HEK293 (cell line): ENCODE data around the gene LMO7.

Experiments
- CTCF ChIA-PET: fragments of 350-600 bp; formaldehyde crosslinking; extraction: SDS; loops from one replicate; lab custom pipeline; 2021; ENCODE audit warnings: antibody characterized with exemption; lab: Yijun Ruan, JAX
- POLR2A ChIA-PET: fragments of 300-600 bp; formaldehyde crosslinking; extraction: SDS; loops from one replicate; lab custom pipeline; 2020; ENCODE audit warnings: antibody characterized with exemption, inconsistent platforms; lab: Yijun Ruan, JAX
- H3K27ac ChIP-seq: fragments of 200-500 bp; sonication (Bioruptor generic); 2 replicates; pipeline ENCODE4 v1.5.1; 2014; ENCODE audit warnings: low read depth, low read length, control low read depth, inconsistent platforms; ENCODE audit errors: extremely low read depth
- H3K36me3 ChIP-seq, 2 experiments: fragments of 200-500 bp in 1 of 2; sonication (Bioruptor generic) in 1 of 2; 1 replicate in 1 of 2; 2 replicates in 1 of 2; pipeline ENCODE4 v1.5.1; 2014 to 2017; ENCODE audit warnings: inconsistent platforms in 2 of 2, low read length in 2 of 2; ENCODE audit not compliant: control insufficient read depth in 2 of 2, insufficient read depth in 1 of 2
- H3K4me1 ChIP-seq: fragments of 200-500 bp; sonication (Bioruptor generic); 2 replicates; pipeline ENCODE4 v1.5.1; 2014; ENCODE audit warnings: mild to moderate bottlenecking, low read length, inconsistent platforms; ENCODE audit not compliant: control insufficient read depth, insufficient read depth
- H3K4me3 ChIP-seq: 2 replicates; pipeline ENCODE4 v1.5.1; 2011; ENCODE audit warnings: low read depth, mild to moderate bottlenecking, control low read depth, low read length, moderate library complexity
- H3K9me3 ChIP-seq: fragments of 200-500 bp; sonication (Bioruptor generic); 2 replicates; pipeline ENCODE4 v1.5.1; 2014; ENCODE audit warnings: low read depth, low read length, inconsistent platforms; ENCODE audit not compliant: control insufficient read depth, insufficient read depth
- BCL11A ChIP-seq: fragments of 450-650 bp; formaldehyde crosslinking; IDR thresholded peaks from 2 replicates; pipeline ENCODE4 v1.5.1; 2016; ENCODE audit warnings: low read depth, missing biosample characterization, missing genetic modification characterization
- EGR2 ChIP-seq: fragments of 450-650 bp; formaldehyde crosslinking; IDR thresholded peaks from 2 replicates; pipeline ENCODE4 v1.5.1; 2016; ENCODE audit warnings: low read depth, missing biosample characterization, missing genetic modification characterization
- KLF16 ChIP-seq: fragments of 450-650 bp; formaldehyde crosslinking; IDR thresholded peaks from 2 replicates; pipeline ENCODE4 v1.5.1; 2017; ENCODE audit warnings: missing biosample characterization, missing genetic modification characterization
- TRIM28 ChIP-seq: IDR thresholded peaks from 2 replicates; pipeline ENCODE4 v1.6.1; 2011; ENCODE audit warnings: low read length, control low read depth, borderline replicate concordance
- YY1 ChIP-seq: fragments of 450-650 bp; formaldehyde crosslinking; IDR thresholded peaks from 2 replicates; pipeline ENCODE4 v1.5.1; 2018; ENCODE audit warnings: missing biosample characterization, missing genetic modification characterization
- ZFP69B ChIP-seq: fragments of 450-650 bp; formaldehyde crosslinking; IDR thresholded peaks from 2 replicates; pipeline ENCODE4 v1.5.1; 2016; ENCODE audit warnings: missing biosample characterization, missing genetic modification characterization
- ZIC2 ChIP-seq: fragments of 450-650 bp; formaldehyde crosslinking; IDR thresholded peaks from 2 replicates; pipeline ENCODE4 v1.5.1; 2016; ENCODE audit warnings: missing biosample characterization, missing genetic modification characterization
- ZNF2 ChIP-seq: fragments of 450-650 bp; formaldehyde crosslinking; IDR thresholded peaks from 2 replicates; pipeline ENCODE4 v1.5.1; 2016; ENCODE audit warnings: missing biosample characterization, missing genetic modification characterization
- ZNF274 ChIP-seq, 2 experiments: fragments of 200-500 bp in 1 of 2; fragments of 450-650 bp in 1 of 2; sonication (Bioruptor generic) in 1 of 2; formaldehyde crosslinking in 1 of 2; IDR thresholded peaks; 2 replicates each; pipeline versions ENCODE4 v1.5.1 to v1.6.1; 2014 to 2016; ENCODE audit warnings: borderline replicate concordance in 1 of 2, inconsistent platforms in 1 of 2, low read length in 1 of 2, missing biosample characterization in 1 of 2, missing genetic modification characterization in 1 of 2
- ZNF341 ChIP-seq: fragments of 450-650 bp; formaldehyde crosslinking; IDR thresholded peaks from 2 replicates; pipeline ENCODE4; 2016; ENCODE audit warnings: low read depth, missing biosample characterization, missing genetic modification characterization
- ZNF473 ChIP-seq: fragments of 450-650 bp; formaldehyde crosslinking; IDR thresholded peaks from 2 replicates; pipeline ENCODE4 v1.5.1; 2017; ENCODE audit warnings: missing biosample characterization, missing genetic modification characterization
- ZNF48 ChIP-seq: fragments of 450-650 bp; formaldehyde crosslinking; IDR thresholded peaks from 2 replicates; pipeline ENCODE4 v1.5.1; 2016; ENCODE audit warnings: missing biosample characterization, missing genetic modification characterization
- ZNF548 ChIP-seq: fragments of 450-650 bp; formaldehyde crosslinking; IDR thresholded peaks from 2 replicates; pipeline ENCODE4 v1.5.1; 2016; ENCODE audit warnings: missing biosample characterization, missing genetic modification characterization
- ZNF585B ChIP-seq: fragments of 450-650 bp; formaldehyde crosslinking; IDR thresholded peaks from 2 replicates; pipeline ENCODE4 v1.5.1; 2016; ENCODE audit warnings: missing biosample characterization, missing genetic modification characterization
- ZNF626 ChIP-seq: fragments of 450-650 bp; sonication (Bioruptor Pico); formaldehyde crosslinking; IDR thresholded peaks from 2 replicates; pipeline ENCODE4 v1.5.1; 2018; ENCODE audit warnings: missing biosample characterization, missing genetic modification characterization, inconsistent platforms
- ZNF629 ChIP-seq: fragments of 450-650 bp; formaldehyde crosslinking; IDR thresholded peaks from 2 replicates; pipeline ENCODE4 v1.5.1; 2017; ENCODE audit warnings: missing biosample characterization, missing genetic modification characterization
- ZNF660 ChIP-seq: fragments of 450-650 bp; IDR thresholded peaks from 2 replicates; pipeline ENCODE4 v1.5.1; 2018; ENCODE audit warnings: missing biosample characterization, mild to moderate bottlenecking, missing genetic modification characterization
- ZNF747 ChIP-seq: fragments of 450-650 bp; formaldehyde crosslinking; IDR thresholded peaks from 2 replicates; pipeline ENCODE4 v1.5.1; 2016; ENCODE audit warnings: missing biosample characterization, missing genetic modification characterization
- ZNF830 ChIP-seq: fragments of 450-650 bp; IDR thresholded peaks from 2 replicates; pipeline ENCODE4 v1.5.0; 2018; ENCODE audit warnings: missing biosample characterization, missing genetic modification characterization, low read depth, mild to moderate bottlenecking, moderate library complexity
- ZSCAN18 ChIP-seq: fragments of 450-650 bp; formaldehyde crosslinking; IDR thresholded peaks from 2 replicates; pipeline ENCODE4 v1.5.1; 2016; ENCODE audit warnings: missing biosample characterization, missing genetic modification characterization
- ZSCAN23 ChIP-seq: fragments of 450-650 bp; formaldehyde crosslinking; IDR thresholded peaks from 2 replicates; pipeline ENCODE4 v1.5.1; 2016; ENCODE audit warnings: missing biosample characterization, missing genetic modification characterization
- TF ChIP-seq, protein P1 (sequence below): fragments of 450-650 bp; formaldehyde crosslinking; IDR thresholded peaks from 2 replicates; pipeline ENCODE4 v1.5.1; 2016; ENCODE audit warnings: missing biosample characterization, missing genetic modification characterization
- TF ChIP-seq, protein P2 (sequence below): fragments of 450-650 bp; formaldehyde crosslinking; IDR thresholded peaks from 2 replicates; pipeline ENCODE4 v1.5.1; 2016; ENCODE audit warnings: missing biosample characterization, missing genetic modification characterization
- TF ChIP-seq, protein P3 (sequence below): fragments of 450-650 bp; formaldehyde crosslinking; IDR thresholded peaks from 2 replicates; pipeline ENCODE4 v1.5.1; 2016; ENCODE audit warnings: missing biosample characterization, missing genetic modification characterization
- TF ChIP-seq, protein P4 (sequence below): fragments of 450-650 bp; formaldehyde crosslinking; conservative IDR thresholded peaks from 2 replicates; pipeline ENCODE4 v1.5.1; 2016; ENCODE audit warnings: low read depth, missing biosample characterization, missing genetic modification characterization
- TF ChIP-seq, protein P5 (sequence below): fragments of 450-650 bp; formaldehyde crosslinking; IDR thresholded peaks from 2 replicates; pipeline ENCODE4 v1.5.1; 2016; ENCODE audit warnings: missing biosample characterization, missing genetic modification characterization

Gene LMO7

GRCh38 chr13:75860935-75861334, 224.8 kb downstream of the LMO7 start:
- peaks cover 0 to 3% of the 10 kb centered on the region in 2 experiments; a peak in 1 of 3 replicates for H3K36me3 ChIP-seq
- H3K4me1 ChIP-seq, result no peaks in the 10 kb centered on the region
- H3K27ac ChIP-seq, result no peak overlapping the region
- CTCF ChIA-PET, result interaction anchor here (1.9 kb wide), 1 partner anchor 9 kb away, joined by 8 read pairs; no protein-coding TSS in a partner anchor
- H3K4me3 ChIP-seq, result no peak overlapping the region
- TF ChIP-seq, protein P1, sequence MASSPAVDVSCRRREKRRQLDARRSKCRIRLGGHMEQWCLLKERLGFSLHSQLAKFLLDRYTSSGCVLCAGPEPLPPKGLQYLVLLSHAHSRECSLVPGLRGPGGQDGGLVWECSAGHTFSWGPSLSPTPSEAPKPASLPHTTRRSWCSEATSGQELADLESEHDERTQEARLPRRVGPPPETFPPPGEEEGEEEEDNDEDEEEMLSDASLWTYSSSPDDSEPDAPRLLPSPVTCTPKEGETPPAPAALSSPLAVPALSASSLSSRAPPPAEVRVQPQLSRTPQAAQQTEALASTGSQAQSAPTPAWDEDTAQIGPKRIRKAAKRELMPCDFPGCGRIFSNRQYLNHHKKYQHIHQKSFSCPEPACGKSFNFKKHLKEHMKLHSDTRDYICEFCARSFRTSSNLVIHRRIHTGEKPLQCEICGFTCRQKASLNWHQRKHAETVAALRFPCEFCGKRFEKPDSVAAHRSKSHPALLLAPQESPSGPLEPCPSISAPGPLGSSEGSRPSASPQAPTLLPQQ (tag by site-specific recombination), result no peak
- no peak for TF ChIP-seq ZNF473 (tag by site-specific recombination)
- TF ChIP-seq ZSCAN18 (tag by site-specific recombination), result no peak
- TF ChIP-seq ZNF747 (tag by site-specific recombination), result no peak
- TF ChIP-seq ZNF2 (tag by site-specific recombination), result no peak
- no peak for TF ChIP-seq ZSCAN23 (tag by site-specific recombination)
- no peak for TF ChIP-seq BCL11A (tag by site-specific recombination)
- no peak for TF ChIP-seq ZNF585B
- no peak for TF ChIP-seq ZNF629 (tag by site-specific recombination)
- TF ChIP-seq ZNF274 (IDR thresholded peaks at IDR 0.05; ENCODE audit: low read length), result no peak
- no peak for TF ChIP-seq ZNF274 (tag by site-specific recombination; IDR thresholded peaks at IDR 0.05; ENCODE audit: borderline replicate concordance)
- no peak for TF ChIP-seq ZNF626
- TF ChIP-seq, protein P2, sequence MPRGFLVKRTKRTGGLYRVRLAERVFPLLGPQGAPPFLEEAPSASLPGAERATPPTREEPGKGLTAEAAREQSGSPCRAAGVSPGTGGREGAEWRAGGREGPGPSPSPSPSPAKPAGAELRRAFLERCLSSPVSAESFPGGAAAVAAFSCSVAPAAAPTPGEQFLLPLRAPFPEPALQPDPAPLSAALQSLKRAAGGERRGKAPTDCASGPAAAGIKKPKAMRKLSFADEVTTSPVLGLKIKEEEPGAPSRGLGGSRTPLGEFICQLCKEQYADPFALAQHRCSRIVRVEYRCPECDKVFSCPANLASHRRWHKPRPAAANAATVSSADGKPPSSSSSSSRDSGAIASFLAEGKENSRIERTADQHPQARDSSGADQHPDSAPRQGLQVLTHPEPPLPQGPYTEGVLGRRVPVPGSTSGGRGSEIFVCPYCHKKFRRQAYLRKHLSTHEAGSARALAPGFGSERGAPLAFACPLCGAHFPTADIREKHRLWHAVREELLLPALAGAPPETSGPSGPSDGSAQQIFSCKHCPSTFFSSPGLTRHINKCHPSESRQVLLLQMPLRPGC, result no peak
- TF ChIP-seq, all 188 proteins: peak for 0
- POLR2A ChIA-PET, result no interaction called here
- no peaks in the 10 kb centered on the region for H3K9me3 ChIP-seq

DNA sequence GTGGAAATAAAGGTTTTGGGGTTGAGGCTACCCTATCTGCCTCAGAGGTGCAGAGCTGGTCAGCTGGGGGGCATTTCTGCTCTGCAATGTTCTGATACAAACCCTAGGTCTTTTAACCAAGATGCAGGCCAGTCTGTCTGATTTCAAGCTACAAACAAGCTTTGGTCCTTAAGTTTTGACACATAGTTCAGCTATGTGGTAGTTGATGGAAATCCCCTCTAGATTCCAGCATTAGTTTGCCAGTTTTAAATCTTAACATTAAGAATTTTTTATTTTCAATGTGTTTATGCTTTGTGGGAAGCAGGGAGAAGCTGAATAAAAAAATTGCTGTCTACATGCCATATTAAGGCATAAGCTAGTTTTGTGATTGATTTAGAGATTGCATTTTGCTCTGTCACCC, 225.7 kb downstream of the LMO7 start:
- POLR2A ChIA-PET, result no interaction called here
- Histone ChIP-seq H3K36me3 (no peaks in the 10 kb centered on the region), H3K27ac (no peak overlapping the region), H3K4me3 (no peak overlapping the region), H3K9me3 (no peaks in the 10 kb centered on the region), H3K4me1 (no peaks in the 10 kb centered on the region)
- CTCF ChIA-PET, result interaction anchor here (0.8 to 1.9 kb wide), 4 partner anchors 8 to 1042 kb away, joined by 3 to 8 read pairs (median 3); no protein-coding TSS in a partner anchor
- TF ChIP-seq YY1 (tag by site-specific recombination) (no peak), KLF16 (tag by site-specific recombination) (no peak), ZNF660 (no peak), TRIM28 (no peak), ZNF548 (tag by site-specific recombination) (no peak), ZNF341 (tag by site-specific recombination) (no peak), ZIC2 (tag by site-specific recombination) (no peak), ZNF48 (tag by site-specific recombination) (no peak), ZNF830 (tag by site-specific recombination) (no peak), ZFP69B (tag by site-specific recombination) (no peak), EGR2 (tag by site-specific recombination) (no peak)
- TF ChIP-seq, protein P3, sequence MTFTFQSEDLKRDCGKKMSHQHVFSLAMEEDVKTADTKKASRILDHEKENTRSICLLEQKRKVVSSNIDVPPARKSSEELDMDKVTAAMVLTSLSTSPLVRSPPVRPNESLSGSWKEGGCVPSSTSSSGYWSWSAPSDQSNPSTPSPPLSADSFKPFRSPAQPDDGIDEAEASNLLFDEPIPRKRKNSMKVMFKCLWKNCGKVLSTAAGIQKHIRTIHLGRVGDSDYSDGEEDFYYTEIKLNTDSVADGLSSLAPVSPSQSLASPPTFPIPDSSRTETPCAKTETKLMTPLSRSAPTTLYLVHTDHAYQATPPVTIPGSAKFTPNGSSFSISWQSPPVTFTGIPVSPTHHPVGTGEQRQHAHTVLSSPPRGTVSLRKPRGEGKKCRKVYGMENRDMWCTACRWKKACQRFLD, result no peak
- TF ChIP-seq, protein P4, sequence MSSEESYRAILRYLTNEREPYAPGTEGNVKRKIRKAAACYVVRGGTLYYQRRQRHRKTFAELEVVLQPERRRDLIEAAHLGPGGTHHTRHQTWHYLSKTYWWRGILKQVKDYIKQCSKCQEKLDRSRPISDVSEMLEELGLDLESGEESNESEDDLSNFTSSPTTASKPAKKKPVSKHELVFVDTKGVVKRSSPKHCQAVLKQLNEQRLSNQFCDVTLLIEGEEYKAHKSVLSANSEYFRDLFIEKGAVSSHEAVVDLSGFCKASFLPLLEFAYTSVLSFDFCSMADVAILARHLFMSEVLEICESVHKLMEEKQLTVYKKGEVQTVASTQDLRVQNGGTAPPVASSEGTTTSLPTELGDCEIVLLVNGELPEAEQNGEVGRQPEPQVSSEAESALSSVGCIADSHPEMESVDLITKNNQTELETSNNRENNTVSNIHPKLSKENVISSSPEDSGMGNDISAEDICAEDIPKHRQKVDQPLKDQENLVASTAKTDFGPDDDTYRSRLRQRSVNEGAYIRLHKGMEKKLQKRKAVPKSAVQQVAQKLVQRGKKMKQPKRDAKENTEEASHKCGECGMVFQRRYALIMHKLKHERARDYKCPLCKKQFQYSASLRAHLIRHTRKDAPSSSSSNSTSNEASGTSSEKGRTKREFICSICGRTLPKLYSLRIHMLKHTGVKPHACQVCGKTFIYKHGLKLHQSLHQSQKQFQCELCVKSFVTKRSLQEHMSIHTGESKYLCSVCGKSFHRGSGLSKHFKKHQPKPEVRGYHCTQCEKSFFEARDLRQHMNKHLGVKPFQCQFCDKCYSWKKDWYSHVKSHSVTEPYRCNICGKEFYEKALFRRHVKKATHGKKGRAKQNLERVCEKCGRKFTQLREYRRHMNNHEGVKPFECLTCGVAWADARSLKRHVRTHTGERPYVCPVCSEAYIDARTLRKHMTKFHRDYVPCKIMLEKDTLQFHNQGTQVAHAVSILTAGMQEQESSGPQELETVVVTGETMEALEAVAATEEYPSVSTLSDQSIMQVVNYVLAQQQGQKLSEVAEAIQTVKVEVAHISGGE (tag by site-specific recombination), result no peak
- TF ChIP-seq, protein P5, sequence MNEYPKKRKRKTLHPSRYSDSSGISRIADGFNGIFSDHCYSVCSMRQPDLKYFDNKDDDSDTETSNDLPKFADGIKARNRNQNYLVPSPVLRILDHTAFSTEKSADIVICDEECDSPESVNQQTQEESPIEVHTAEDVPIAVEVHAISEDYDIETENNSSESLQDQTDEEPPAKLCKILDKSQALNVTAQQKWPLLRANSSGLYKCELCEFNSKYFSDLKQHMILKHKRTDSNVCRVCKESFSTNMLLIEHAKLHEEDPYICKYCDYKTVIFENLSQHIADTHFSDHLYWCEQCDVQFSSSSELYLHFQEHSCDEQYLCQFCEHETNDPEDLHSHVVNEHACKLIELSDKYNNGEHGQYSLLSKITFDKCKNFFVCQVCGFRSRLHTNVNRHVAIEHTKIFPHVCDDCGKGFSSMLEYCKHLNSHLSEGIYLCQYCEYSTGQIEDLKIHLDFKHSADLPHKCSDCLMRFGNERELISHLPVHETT (tag by site-specific recombination), result no peak
